ENCODE results near the gene IL25. TPM values are rescaled to one million over a fixed set of nuclear protein-coding genes. Genes with fewer than 3 reads are reported as not detected.

The IL25 gene
- total RNA-seq, 1 experiment from 2014 or later = not detected

- DNase-seq (ENCODE audit: low read depth, low spot score) = no peak
- BruUV-seq (replicated peaks) = no TSS peak
- no peak overlapping the region for H3K27ac ChIP-seq (ENCODE audit: low read length)
- ATAC-seq = no peak
- no peaks in the 10 kb centered on the region for H3K4me1 ChIP-seq (ENCODE audit: control insufficient read depth, insufficient read depth, low read length)
- H3K36me3 ChIP-seq (ENCODE audit: control insufficient read depth, insufficient read depth, low read length) = no peaks in the 10 kb centered on the region
- ChIA-PET CTCF (no interaction called here), POLR2A (no interaction called here)
- TF ChIP-seq, protein P1, sequence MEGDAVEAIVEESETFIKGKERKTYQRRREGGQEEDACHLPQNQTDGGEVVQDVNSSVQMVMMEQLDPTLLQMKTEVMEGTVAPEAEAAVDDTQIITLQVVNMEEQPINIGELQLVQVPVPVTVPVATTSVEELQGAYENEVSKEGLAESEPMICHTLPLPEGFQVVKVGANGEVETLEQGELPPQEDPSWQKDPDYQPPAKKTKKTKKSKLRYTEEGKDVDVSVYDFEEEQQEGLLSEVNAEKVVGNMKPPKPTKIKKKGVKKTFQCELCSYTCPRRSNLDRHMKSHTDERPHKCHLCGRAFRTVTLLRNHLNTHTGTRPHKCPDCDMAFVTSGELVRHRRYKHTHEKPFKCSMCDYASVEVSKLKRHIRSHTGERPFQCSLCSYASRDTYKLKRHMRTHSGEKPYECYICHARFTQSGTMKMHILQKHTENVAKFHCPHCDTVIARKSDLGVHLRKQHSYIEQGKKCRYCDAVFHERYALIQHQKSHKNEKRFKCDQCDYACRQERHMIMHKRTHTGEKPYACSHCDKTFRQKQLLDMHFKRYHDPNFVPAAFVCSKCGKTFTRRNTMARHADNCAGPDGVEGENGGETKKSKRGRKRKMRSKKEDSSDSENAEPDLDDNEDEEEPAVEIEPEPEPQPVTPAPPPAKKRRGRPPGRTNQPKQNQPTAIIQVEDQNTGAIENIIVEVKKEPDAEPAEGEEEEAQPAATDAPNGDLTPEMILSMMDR (IDR thresholded peaks at IDR 0.05) = no peak
- TF ChIP-seq SIN3A (IDR thresholded peaks at IDR 0.05; ENCODE audit: borderline replicate concordance, insufficient read depth, low read depth, low read length) (no peak), POLR2AphosphoS5 (IDR thresholded peaks at IDR 0.05; ENCODE audit: low read depth, low read length) (no peak), TCF7L2 (IDR thresholded peaks at IDR 0.05; ENCODE audit: low read depth, low read length) (no peak)
- H3K9me3 ChIP-seq (ENCODE audit: control insufficient read depth, insufficient read depth, low read depth, low read length) = no peaks in the 10 kb centered on the region
- no peaks in the 10 kb centered on the region for H3K27me3 ChIP-seq (ENCODE audit: control insufficient read depth, insufficient read depth, low read length)
- intact Hi-C loops (cut with micrococcal nuclease; ENCODE audit: unreplicated experiment) = no loop called here
- in situ Hi-C loops (cut with HindIII; ENCODE audit: low pct_unique_long_range_greater_than_20kb, low sequenced_read_pairs) = no loop called here
- no peak overlapping the region for H3K4me3 ChIP-seq (ENCODE audit: low read depth in 2 of 2, low read length in 2 of 2)
These were observed 744 bp upstream of the IL25 start for GRCh38 chr14:23371865-23372264.

DNA sequence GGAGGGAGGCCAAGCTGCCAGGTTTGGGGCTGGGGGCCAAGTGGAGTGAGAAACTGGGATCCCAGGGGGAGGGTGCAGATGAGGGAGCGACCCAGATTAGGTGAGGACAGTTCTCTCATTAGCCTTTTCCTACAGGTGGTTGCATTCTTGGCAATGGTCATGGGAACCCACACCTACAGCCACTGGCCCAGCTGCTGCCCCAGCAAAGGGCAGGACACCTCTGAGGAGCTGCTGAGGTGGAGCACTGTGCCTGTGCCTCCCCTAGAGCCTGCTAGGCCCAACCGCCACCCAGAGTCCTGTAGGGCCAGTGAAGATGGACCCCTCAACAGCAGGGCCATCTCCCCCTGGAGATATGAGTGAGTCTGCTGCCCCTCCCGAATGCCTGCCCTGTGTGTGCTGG is 432 bp downstream of the IL25 start:
- CTCF ChIA-PET = interaction anchor here (0.7 kb wide), 1 partner anchor 240 kb away, joined by 3 read pairs; no protein-coding TSS in a partner anchor
- DNase-seq (ENCODE audit: low read depth, low spot score) (no peak), ATAC-seq (no peak)
- no TSS peak for BruUV-seq (replicated peaks)
- in situ Hi-C loops (cut with HindIII; ENCODE audit: low pct_unique_long_range_greater_than_20kb, low sequenced_read_pairs) = no loop called here
- intact Hi-C loops (cut with micrococcal nuclease; ENCODE audit: unreplicated experiment) = no loop called here
- no peaks in the 10 kb centered on the region for H3K4me1 ChIP-seq (ENCODE audit: control insufficient read depth, insufficient read depth, low read length)
- H3K27ac ChIP-seq (ENCODE audit: low read length) = no peak overlapping the region
- no peaks in the 10 kb centered on the region for H3K9me3 ChIP-seq (ENCODE audit: control insufficient read depth, insufficient read depth, low read depth, low read length)
- TF ChIP-seq TCF7L2 (IDR thresholded peaks at IDR 0.05; ENCODE audit: low read depth, low read length) (no peak), POLR2AphosphoS5 (IDR thresholded peaks at IDR 0.05; ENCODE audit: low read depth, low read length) (no peak), SIN3A (IDR thresholded peaks at IDR 0.05; ENCODE audit: borderline replicate concordance, insufficient read depth, low read depth, low read length) (no peak)
- TF ChIP-seq, protein P2, sequence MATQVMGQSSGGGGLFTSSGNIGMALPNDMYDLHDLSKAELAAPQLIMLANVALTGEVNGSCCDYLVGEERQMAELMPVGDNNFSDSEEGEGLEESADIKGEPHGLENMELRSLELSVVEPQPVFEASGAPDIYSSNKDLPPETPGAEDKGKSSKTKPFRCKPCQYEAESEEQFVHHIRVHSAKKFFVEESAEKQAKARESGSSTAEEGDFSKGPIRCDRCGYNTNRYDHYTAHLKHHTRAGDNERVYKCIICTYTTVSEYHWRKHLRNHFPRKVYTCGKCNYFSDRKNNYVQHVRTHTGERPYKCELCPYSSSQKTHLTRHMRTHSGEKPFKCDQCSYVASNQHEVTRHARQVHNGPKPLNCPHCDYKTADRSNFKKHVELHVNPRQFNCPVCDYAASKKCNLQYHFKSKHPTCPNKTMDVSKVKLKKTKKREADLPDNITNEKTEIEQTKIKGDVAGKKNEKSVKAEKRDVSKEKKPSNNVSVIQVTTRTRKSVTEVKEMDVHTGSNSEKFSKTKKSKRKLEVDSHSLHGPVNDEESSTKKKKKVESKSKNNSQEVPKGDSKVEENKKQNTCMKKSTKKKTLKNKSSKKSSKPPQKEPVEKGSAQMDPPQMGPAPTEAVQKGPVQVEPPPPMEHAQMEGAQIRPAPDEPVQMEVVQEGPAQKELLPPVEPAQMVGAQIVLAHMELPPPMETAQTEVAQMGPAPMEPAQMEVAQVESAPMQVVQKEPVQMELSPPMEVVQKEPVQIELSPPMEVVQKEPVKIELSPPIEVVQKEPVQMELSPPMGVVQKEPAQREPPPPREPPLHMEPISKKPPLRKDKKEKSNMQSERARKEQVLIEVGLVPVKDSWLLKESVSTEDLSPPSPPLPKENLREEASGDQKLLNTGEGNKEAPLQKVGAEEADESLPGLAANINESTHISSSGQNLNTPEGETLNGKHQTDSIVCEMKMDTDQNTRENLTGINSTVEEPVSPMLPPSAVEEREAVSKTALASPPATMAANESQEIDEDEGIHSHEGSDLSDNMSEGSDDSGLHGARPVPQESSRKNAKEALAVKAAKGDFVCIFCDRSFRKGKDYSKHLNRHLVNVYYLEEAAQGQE (IDR thresholded peaks at IDR 0.05; ENCODE audit: insufficient read depth in 1 of 2, low read depth in 2 of 2, low read length in 1 of 2) = no peak
- TF ChIP-seq, protein P1 (IDR thresholded peaks at IDR 0.05) = no peak
- no peak overlapping the region for H3K4me3 ChIP-seq (ENCODE audit: low read depth in 2 of 2, low read length in 2 of 2)
- no peaks in the 10 kb centered on the region for H3K27me3 ChIP-seq (ENCODE audit: control insufficient read depth, insufficient read depth, low read length)
- no peaks in the 10 kb centered on the region for H3K36me3 ChIP-seq (ENCODE audit: control insufficient read depth, insufficient read depth, low read length)
- POLR2A ChIA-PET = no interaction called here
